SU-DHL-6 (cell line): ENCODE data around the gene ESPN.

Experiments
- CTCF ChIP-seq: fragments of 200-600 bp; sonication (generic); IDR thresholded peaks from one replicate; pipeline ENCODE4 v1.5.1; 2017; ENCODE audit warnings: antibody characterized with exemption, mild to moderate bottlenecking, low read length, moderate library complexity; ENCODE audit not compliant: insufficient read depth, poor library complexity, severe bottlenecking
- EZH2phosphoT487 ChIP-seq: fragments of 200-600 bp; sonication (generic), shearing (Covaris generic); conservative IDR thresholded peaks from 2 replicates; pipeline ENCODE4 v1.6.1; 2018; ENCODE audit warnings: mild to moderate bottlenecking, antibody characterized with exemption, low read length, moderate library complexity, mixed read lengths

- TF ChIP-seq CTCF (no peak), EZH2phosphoT487 (no peak)
These were observed 35.3 kb downstream of the ESPN start for GRCh38 chr1:6459850-6460265.
